ENCODE data around the gene SHKBP1. TPM values are rescaled to one million over a fixed set of nuclear protein-coding genes. Genes with fewer than 3 reads are reported as not detected.

SHKBP1 gene
- total and polyA plus RNA-seq, 2 of the 13 experiments (the other 11 are each of a cell fraction or from before 2014, with no cell fraction given) = 16.2 to 17.4 TPM

GRCh38 chr19:40607311-40608239 lies 30.9 kb downstream of the SHKBP1 start (continued):
- TF ChIP-seq MAZ (IDR thresholded peaks at IDR 0.05; ENCODE audit: borderline replicate concordance, low read depth, low read length) (no peak), MAZ (CRISPR knock-in tag; IDR thresholded peaks at IDR 0.05; ENCODE audit: low read depth) (0 out of 2 replicates have a peak, but pooled peaks have one; percentile 40), ZZZ3 (CRISPR knock-in tag; IDR thresholded peaks at IDR 0.05; ENCODE audit: borderline replicate concordance) (no peak), ZMAT3 (CRISPR knock-in tag; conservative IDR thresholded peaks at IDR 0.05) (0 out of 2 replicates have a peak, but pooled peaks have one; percentile 38), KDM2A (CRISPR knock-in tag; IDR thresholded peaks at IDR 0.05; ENCODE audit: borderline replicate concordance, low read depth) (peak; percentile 64), SAFB2 (CRISPR knock-in tag; IDR thresholded peaks at IDR 0.05; ENCODE audit: borderline replicate concordance, low read depth) (no peak), ZNF616 (CRISPR knock-in tag; IDR thresholded peaks at IDR 0.05; ENCODE audit: low read depth) (peak; percentile 37; the same call in 1 of the 2 replicates), ZNF572 (CRISPR knock-in tag; IDR thresholded peaks at IDR 0.05) (no peak), CEBPG (CRISPR knock-in tag; IDR thresholded peaks at IDR 0.05) (no peak), TFDP2 (CRISPR knock-in tag; IDR thresholded peaks at IDR 0.05) (peak; percentile 78), DRAP1 (CRISPR knock-in tag; IDR thresholded peaks at IDR 0.05) (no peak), BCL6 (CRISPR knock-in tag; IDR thresholded peaks at IDR 0.05) (peak; percentile 37; the same call in 1 of the 2 replicates), ZNF263 (CRISPR knock-in tag; IDR thresholded peaks at IDR 0.05) (peak; percentile 42; the same call in 1 of the 2 replicates), IRX3 (CRISPR knock-in tag; IDR thresholded peaks at IDR 0.05; ENCODE audit: borderline replicate concordance, low read depth) (0 out of 2 replicates have a peak, but pooled peaks have one; percentile 56), HIVEP1 (CRISPR knock-in tag; IDR thresholded peaks at IDR 0.05) (0 out of 2 replicates have a peak, but pooled peaks have one; percentile 25), ZC3H13 (CRISPR knock-in tag; IDR thresholded peaks at IDR 0.05) (peak; percentile 39; the same call in 1 of the 2 replicates), ZNF484 (CRISPR knock-in tag; IDR thresholded peaks at IDR 0.05; ENCODE audit: borderline replicate concordance, low read depth) (no peak), ZNF670 (CRISPR knock-in tag; IDR thresholded peaks at IDR 0.05; ENCODE audit: borderline replicate concordance) (no peak), RERE (CRISPR knock-in tag; IDR thresholded peaks at IDR 0.05; ENCODE audit: low read depth) (no peak), ZBTB2 (CRISPR knock-in tag; IDR thresholded peaks at IDR 0.05; ENCODE audit: low read depth) (0 out of 2 replicates have a peak, but pooled peaks have one; percentile 43)
